K562 (cell line): ENCODE results near the gene SET. TPM values are rescaled to one million over a fixed set of nuclear protein-coding genes. Genes with fewer than 3 reads are reported as not detected.

Experiments
- CEBPG ChIP-seq, 3 experiments: fragments of 200-800 bp in 1 of 3; sonication (Bioruptor generic) in 1 of 3; sonication (generic) in 1 of 3; formaldehyde crosslinking in 1 of 3; IDR thresholded peaks in 2 of 3; conservative IDR thresholded peaks in 1 of 3; 2 replicates each; pipeline versions ENCODE4 v1.6.1 to v1.8.0; 2016 to 2022; ENCODE audit warnings: missing compliant biosample characterization in 2 of 3, missing genetic modification characterization in 2 of 3, mild to moderate bottlenecking in 1 of 3, missing genetic modification reagents in 1 of 3
- CTBP1 ChIP-seq: fragments of 450-650 bp; IDR thresholded peaks from 2 replicates; pipeline ENCODE4 v1.6.1; 2016; ENCODE audit warnings: borderline replicate concordance
- E4F1 ChIP-seq: fragments of 250-450 bp; sonication (Bioruptor Pico); IDR thresholded peaks from 2 replicates; pipeline ENCODE4 v1.5.0; 2021; ENCODE audit warnings: mild to moderate bottlenecking, borderline replicate concordance
- LARP7 ChIP-seq: fragments of 450-650 bp; IDR thresholded peaks from 2 replicates; pipeline ENCODE4 v1.6.1; 2016
- MAFG ChIP-seq: fragments of 450-650 bp; conservative IDR thresholded peaks from 2 replicates; pipeline ENCODE4 v1.6.1; 2016; ENCODE audit warnings: missing genetic modification characterization, missing compliant biosample characterization
- OTX1 ChIP-seq: fragments of 450-650 bp; formaldehyde crosslinking; IDR thresholded peaks from 2 replicates; pipeline ENCODE4 v1.4.0; 2022; ENCODE audit warnings: mild to moderate bottlenecking
- SMARCC2 ChIP-seq: fragments of 450-650 bp; IDR thresholded peaks from 2 replicates; pipeline ENCODE4 v1.6.1; 2017; ENCODE audit warnings: antibody characterized with exemption, moderate library complexity, mild to moderate bottlenecking, low read depth
- TSHZ1 ChIP-seq: fragments of 250-450 bp; sonication (Bioruptor Pico); IDR thresholded peaks from 2 replicates; pipeline ENCODE4 v1.4.0; 2020; ENCODE audit warnings: mild to moderate bottlenecking, moderate library complexity
- XRCC4 ChIP-seq: IDR thresholded peaks from one replicate; pipeline ENCODE4 v1.6.1; 2011; ENCODE audit not compliant: insufficient read depth, insufficient read length; ENCODE audit errors: extremely low read depth
- ZNF121 ChIP-seq: sonication (generic); formaldehyde crosslinking; conservative IDR thresholded peaks from 2 replicates; pipeline ENCODE4 v1.8.0; 2022; ENCODE audit warnings: missing genetic modification reagents
- ZNF347 ChIP-seq: fragments of 450-650 bp; formaldehyde crosslinking; IDR thresholded peaks from 2 replicates; pipeline ENCODE4 v1.4.0; 2020; ENCODE audit warnings: low read depth, mild to moderate bottlenecking, moderate library complexity
- ZNF561 ChIP-seq: fragments of 450-650 bp; formaldehyde crosslinking; conservative IDR thresholded peaks from 2 replicates; pipeline ENCODE4 v1.4.0; 2020; ENCODE audit warnings: mild to moderate bottlenecking, moderate library complexity
- ZNF668 ChIP-seq: fragments of 250-450 bp; sonication (Bioruptor Pico); IDR thresholded peaks from 2 replicates; pipeline ENCODE4 v1.8.0; 2022; ENCODE audit warnings: mild to moderate bottlenecking, inconsistent platforms
- ZNF830 ChIP-seq: fragments of 250-450 bp; sonication (Bioruptor Pico); IDR thresholded peaks from 2 replicates; pipeline ENCODE4 v1.5.0; 2021; ENCODE audit warnings: mild to moderate bottlenecking
- polyA plus RNA-seq, 8 experiments: library from polyadenylated mRNA; depleted of rRNA in 4 of 8; stranded (reverse) in 5 of 8; unstranded in 3 of 8; fragments of >200 nt; fragmentation: Nextera tagmentation in 2 of 8; fragmentation: Illumina TruSeq in 1 of 8; extraction: Ambion mirVana in 2 of 8; extraction: Trizol in 1 of 8; gene quantifications; 2 replicates each; pipeline versions ENCODE4 v1.2.1 to v1.2.3, GENCODE V29; 2011 to 2014; ENCODE audit warnings: inconsistent platforms in 1 of 8, missing spikeins in 1 of 8
- total RNA-seq, 7 experiments: library from RNA; depleted of rRNA in 6 of 7; stranded (reverse); fragments of >200 nt in 6 of 7; fragmentation: Illumina TruSeq in 2 of 7; extraction: Trizol in 2 of 7; gene quantifications; 2 replicates each; pipeline versions ENCODE4 v1.2.1 to v1.2.3, GENCODE V29; 2011 to 2021; ENCODE audit warnings: low replicate concordance in 1 of 7
- TF ChIP-seq, protein P1 (sequence below): fragments of 450-650 bp; IDR thresholded peaks from 2 replicates; pipeline ENCODE4 v1.6.1; 2017; ENCODE audit warnings: mild to moderate bottlenecking, moderate library complexity
- TF ChIP-seq, protein P2 (sequence below): fragments of 450-650 bp; IDR thresholded peaks from 2 replicates; pipeline ENCODE4 v1.6.1; 2016
- TF ChIP-seq, protein P3 (sequence below): IDR thresholded peaks from 2 replicates; pipeline ENCODE4 v1.6.1; 2011; ENCODE audit not compliant: insufficient read length; ENCODE audit errors: extremely low read depth

SET gene
- total and polyA plus RNA-seq, 9 of the 15 experiments (the other 6 are each of a cell fraction or from before 2014, with no cell fraction given) = 404 to 1,447 (median 907) TPM

DNA sequence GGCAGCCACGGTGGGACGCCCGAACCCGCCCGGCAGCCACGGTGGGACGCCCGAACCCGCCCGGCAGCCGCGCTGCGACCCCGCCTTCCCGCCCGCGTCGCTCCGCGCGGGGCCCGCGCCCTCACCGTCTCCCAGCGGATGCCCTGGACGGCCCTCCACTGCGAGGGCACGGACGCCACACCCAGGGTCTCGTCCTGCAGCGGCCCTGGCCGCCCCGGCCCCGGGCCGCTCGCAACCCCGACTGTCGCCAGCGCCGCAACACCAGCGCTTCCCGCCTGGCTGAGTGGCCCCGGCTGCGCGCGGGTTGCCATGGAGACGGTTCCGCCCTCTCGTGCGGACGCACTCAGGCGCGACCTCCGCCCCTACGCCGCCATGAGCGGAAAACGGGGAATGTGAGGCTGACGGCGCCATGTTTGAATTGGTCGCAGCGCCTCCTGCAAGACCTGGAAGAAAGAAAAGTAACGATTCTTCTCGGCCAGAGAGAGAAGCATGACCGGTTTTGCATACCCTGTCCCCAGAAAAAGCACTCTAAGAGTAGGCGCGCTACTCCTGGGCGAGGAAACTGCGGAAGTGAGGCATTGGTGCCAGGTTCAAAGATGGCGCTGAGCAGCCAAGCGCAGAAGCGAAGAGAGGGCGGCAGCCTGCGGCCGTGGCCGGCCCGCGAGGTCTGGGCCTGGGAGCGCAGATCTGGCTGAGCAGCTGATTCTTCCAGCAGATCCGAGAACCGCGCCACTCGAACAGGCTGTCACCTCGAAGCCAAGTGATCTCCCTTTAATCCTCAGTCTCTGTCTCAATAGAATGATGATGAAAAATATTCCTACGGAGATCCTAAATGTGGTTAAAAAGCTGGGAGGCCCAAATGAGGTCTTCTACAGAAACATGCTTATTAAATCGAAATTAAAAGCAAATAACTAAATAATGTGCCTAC, 32.3 kb upstream of the SET start, which contains the start of gene DYNC2I2 (continued):
- TF ChIP-seq SMARCC2 (no peak), LARP7 (0 out of 2 replicates have a peak, but pooled peaks have one; percentile 62), ZNF121 (no peak), OTX1 (CRISPR knock-in tag) (peak; percentile 98), MAFG (tag) (no peak), XRCC4 (no peak), E4F1 (CRISPR knock-in tag) (peak; percentile 5; the same call in 1 of the 2 replicates), CTBP1 (peak; percentile 98), ZNF561 (CRISPR knock-in tag) (no peak), ZNF668 (CRISPR knock-in tag) (no peak; the same call in 1 of the 2 replicates), ZNF347 (CRISPR knock-in tag) (no peak), TSHZ1 (CRISPR knock-in tag) (peak; percentile 78; the same call in 1 of the 2 replicates), CEBPG (CRISPR knock-in tag; IDR thresholded peaks at IDR 0.05) (no peak), CEBPG (tag; conservative IDR thresholded peaks at IDR 0.05 in 1 of 2, IDR thresholded peaks at IDR 0.05 in 1 of 2) (peak in 1 of 2 experiments; percentile 7; a peak in 1 of 4 replicates), ZNF830 (no peak)
- TF ChIP-seq, protein P1, sequence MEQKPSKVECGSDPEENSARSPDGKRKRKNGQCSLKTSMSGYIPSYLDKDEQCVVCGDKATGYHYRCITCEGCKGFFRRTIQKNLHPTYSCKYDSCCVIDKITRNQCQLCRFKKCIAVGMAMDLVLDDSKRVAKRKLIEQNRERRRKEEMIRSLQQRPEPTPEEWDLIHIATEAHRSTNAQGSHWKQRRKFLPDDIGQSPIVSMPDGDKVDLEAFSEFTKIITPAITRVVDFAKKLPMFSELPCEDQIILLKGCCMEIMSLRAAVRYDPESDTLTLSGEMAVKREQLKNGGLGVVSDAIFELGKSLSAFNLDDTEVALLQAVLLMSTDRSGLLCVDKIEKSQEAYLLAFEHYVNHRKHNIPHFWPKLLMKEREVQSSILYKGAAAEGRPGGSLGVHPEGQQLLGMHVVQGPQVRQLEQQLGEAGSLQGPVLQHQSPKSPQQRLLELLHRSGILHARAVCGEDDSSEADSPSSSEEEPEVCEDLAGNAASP = no peak
- TF ChIP-seq, protein P2, sequence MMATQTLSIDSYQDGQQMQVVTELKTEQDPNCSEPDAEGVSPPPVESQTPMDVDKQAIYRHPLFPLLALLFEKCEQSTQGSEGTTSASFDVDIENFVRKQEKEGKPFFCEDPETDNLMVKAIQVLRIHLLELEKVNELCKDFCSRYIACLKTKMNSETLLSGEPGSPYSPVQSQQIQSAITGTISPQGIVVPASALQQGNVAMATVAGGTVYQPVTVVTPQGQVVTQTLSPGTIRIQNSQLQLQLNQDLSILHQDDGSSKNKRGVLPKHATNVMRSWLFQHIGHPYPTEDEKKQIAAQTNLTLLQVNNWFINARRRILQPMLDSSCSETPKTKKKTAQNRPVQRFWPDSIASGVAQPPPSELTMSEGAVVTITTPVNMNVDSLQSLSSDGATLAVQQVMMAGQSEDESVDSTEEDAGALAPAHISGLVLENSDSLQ = peak; percentile 52
- TF ChIP-seq, protein P3, sequence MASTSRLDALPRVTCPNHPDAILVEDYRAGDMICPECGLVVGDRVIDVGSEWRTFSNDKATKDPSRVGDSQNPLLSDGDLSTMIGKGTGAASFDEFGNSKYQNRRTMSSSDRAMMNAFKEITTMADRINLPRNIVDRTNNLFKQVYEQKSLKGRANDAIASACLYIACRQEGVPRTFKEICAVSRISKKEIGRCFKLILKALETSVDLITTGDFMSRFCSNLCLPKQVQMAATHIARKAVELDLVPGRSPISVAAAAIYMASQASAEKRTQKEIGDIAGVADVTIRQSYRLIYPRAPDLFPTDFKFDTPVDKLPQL = peak; percentile 28
